ENCODE results near the gene ZBTB48.

GRCh38 chr1:6619045-6619444 lies 39.3 kb downstream of the ZBTB48 start:
- TF ChIP-seq FOXP2 (optimal IDR thresholded peaks at IDR 0.05; ENCODE audit: control extremely low read depth, extremely low read length, insufficient read depth) (no peak), POLR2AphosphoS5 (IDR thresholded peaks at IDR 0.05; ENCODE audit: borderline replicate concordance, low read depth, low read length) (no peak)
